Panc1 (cell line): ENCODE results near the gene AK8. TPM values are rescaled to one million over a fixed set of nuclear protein-coding genes. Genes with fewer than 3 reads are reported as not detected.

Experiments
- ATAC-seq: fragments of 200-7000 bp; cut with Tn5 transposase; 2 replicates; pipeline ENCODE4 v1.9.1; 2020; ENCODE audit warnings: mild to moderate bottlenecking, moderate library complexity
- BruUV-seq: library from RNA; stranded (reverse); fragments of 400-500 nt; replicated peaks from 2 replicates; lab custom pipeline; 2021; lab: Mats Ljungman, UMichigan
- CTCF ChIA-PET: fragments of 300-600 bp; sonication (Branson Sonifier 250); formaldehyde crosslinking; loops from one replicate; lab custom pipeline; 2022; ENCODE audit warnings: antibody characterized with exemption; lab: Charles Lee
- POLR2A ChIA-PET: fragments of 300-600 bp; sonication (Branson Sonifier 250); formaldehyde crosslinking; loops from one replicate; lab custom pipeline; 2022; ENCODE audit warnings: antibody characterized with exemption; lab: Charles Lee
- DNase-seq: peaks from one replicate; pipeline ENCODE4 v3.0.0-alpha.2; 2010; ENCODE audit warnings: low read depth, low spot score
- H3K27ac ChIP-seq: 2 replicates; pipeline ENCODE4 v1.5.1; 2011; ENCODE audit warnings: mild to moderate bottlenecking, low read length, inconsistent platforms
- H3K27me3 ChIP-seq: fragments of 200-500 bp; sonication (Bioruptor generic); 2 replicates; pipeline ENCODE4 v1.6.0; 2014; ENCODE audit warnings: low read length, inconsistent platforms; ENCODE audit not compliant: control insufficient read depth, insufficient read depth
- H3K36me3 ChIP-seq: fragments of 200-500 bp; sonication (Bioruptor generic); 2 replicates; pipeline ENCODE4 v1.5.1; 2014; ENCODE audit warnings: inconsistent platforms, mild to moderate bottlenecking, low read length, moderate library complexity; ENCODE audit not compliant: control insufficient read depth, insufficient read depth
- H3K4me1 ChIP-seq: 2 replicates; pipeline ENCODE4 v1.5.1; 2011; ENCODE audit warnings: inconsistent platforms, mild to moderate bottlenecking, low read length, moderate library complexity; ENCODE audit not compliant: control insufficient read depth, insufficient read depth
- H3K4me3 ChIP-seq, 2 experiments: 2 replicates each; pipeline ENCODE4 v1.5.1; 2011 to 2012; ENCODE audit warnings: low read depth in 2 of 2, low read length in 2 of 2, mild to moderate bottlenecking in 2 of 2, inconsistent platforms in 1 of 2, moderate library complexity in 1 of 2
- H3K9me3 ChIP-seq: fragments of 200-500 bp; sonication (Bioruptor generic); 2 replicates; pipeline ENCODE4 v1.5.1; 2014; ENCODE audit warnings: low read depth, mild to moderate bottlenecking, inconsistent platforms, low read length, moderate library complexity; ENCODE audit not compliant: control insufficient read depth, insufficient read depth
- POLR2AphosphoS5 ChIP-seq: IDR thresholded peaks from 2 replicates; pipeline ENCODE4 v1.6.1; 2012; ENCODE audit warnings: mild to moderate bottlenecking, low read depth, low read length, moderate library complexity
- SIN3A ChIP-seq: IDR thresholded peaks from 2 replicates; pipeline ENCODE4 v1.6.1; 2012; ENCODE audit warnings: low read depth, mild to moderate bottlenecking, low read length, moderate library complexity, borderline replicate concordance; ENCODE audit not compliant: insufficient read depth
- TCF7L2 ChIP-seq: IDR thresholded peaks from 2 replicates; pipeline ENCODE4 v1.6.1; 2011; ENCODE audit warnings: mild to moderate bottlenecking, low read depth, low read length, inconsistent platforms
- in situ Hi-C: cut with HindIII; loops from 2 replicates; pipeline ENCODE4 v1.10.0; 2016; ENCODE audit warnings: low sequenced_read_pairs, low pct_unique_long_range_greater_than_20kb
- intact Hi-C: fragments of 100-400 bp; cut with micrococcal nuclease; formaldehyde crosslinking; loops from one replicate; pipeline ENCODE4 v1.10.0; 2022; ENCODE audit not compliant: unreplicated experiment
- total RNA-seq: library from RNA; stranded (reverse); gene quantifications from one replicate; pipeline ENCODE4 v1.2.1, GENCODE V29; 2021; ENCODE audit not compliant: unreplicated experiment
- TF ChIP-seq, protein P1 (sequence below), 2 experiments: IDR thresholded peaks; 2 replicates each; pipeline ENCODE4 v1.6.1; 2011 to 2012; ENCODE audit warnings: low read depth in 2 of 2, control low read depth in 1 of 2, low read length in 1 of 2, mild to moderate bottlenecking in 1 of 2, moderate library complexity in 1 of 2; ENCODE audit not compliant: insufficient read depth in 1 of 2
- TF ChIP-seq, protein P2 (sequence below): fragments of 450-650 bp; IDR thresholded peaks from 2 replicates; pipeline ENCODE4 v1.5.1; 2017; ENCODE audit warnings: mild to moderate bottlenecking

AK8 gene
- total RNA-seq, 1 experiment from 2014 or later: 0.39 TPM

DNA sequence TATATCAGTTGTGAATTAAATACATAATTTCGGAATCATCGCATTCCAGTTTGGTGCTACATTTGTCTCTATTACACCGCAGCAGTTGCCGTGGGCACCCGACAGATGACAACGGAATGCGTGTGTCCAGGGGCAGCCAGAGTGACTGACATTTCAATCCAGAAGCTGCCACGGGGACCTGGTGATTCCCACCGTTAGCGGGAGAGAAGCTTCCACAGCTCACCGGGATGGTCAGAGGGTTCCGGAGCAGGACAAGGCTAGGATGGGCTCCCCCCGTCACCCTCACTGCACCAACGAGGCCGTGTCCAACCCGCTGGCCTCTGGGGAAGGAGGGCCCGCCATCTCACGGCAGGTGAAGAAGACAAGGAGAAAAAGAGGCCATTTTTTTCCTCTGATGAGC is 121.1 kb downstream of the AK8 start:
- POLR2A ChIA-PET: no interaction called here
- Histone ChIP-seq H3K36me3 (no peaks in the 10 kb centered on the region), H3K27me3 (no peaks in the 10 kb centered on the region), H3K9me3 (no peaks in the 10 kb centered on the region), H3K4me3 (no peak overlapping the region), H3K27ac (no peak overlapping the region), H3K4me1 (no peaks in the 10 kb centered on the region)
- intact Hi-C loops: no loop called here
- ATAC-seq (no peak), DNase-seq (no peak)
- CTCF ChIA-PET: no interaction called here
- BruUV-seq: no TSS peak
- in situ Hi-C loops: no loop called here
- TF ChIP-seq, protein P1, sequence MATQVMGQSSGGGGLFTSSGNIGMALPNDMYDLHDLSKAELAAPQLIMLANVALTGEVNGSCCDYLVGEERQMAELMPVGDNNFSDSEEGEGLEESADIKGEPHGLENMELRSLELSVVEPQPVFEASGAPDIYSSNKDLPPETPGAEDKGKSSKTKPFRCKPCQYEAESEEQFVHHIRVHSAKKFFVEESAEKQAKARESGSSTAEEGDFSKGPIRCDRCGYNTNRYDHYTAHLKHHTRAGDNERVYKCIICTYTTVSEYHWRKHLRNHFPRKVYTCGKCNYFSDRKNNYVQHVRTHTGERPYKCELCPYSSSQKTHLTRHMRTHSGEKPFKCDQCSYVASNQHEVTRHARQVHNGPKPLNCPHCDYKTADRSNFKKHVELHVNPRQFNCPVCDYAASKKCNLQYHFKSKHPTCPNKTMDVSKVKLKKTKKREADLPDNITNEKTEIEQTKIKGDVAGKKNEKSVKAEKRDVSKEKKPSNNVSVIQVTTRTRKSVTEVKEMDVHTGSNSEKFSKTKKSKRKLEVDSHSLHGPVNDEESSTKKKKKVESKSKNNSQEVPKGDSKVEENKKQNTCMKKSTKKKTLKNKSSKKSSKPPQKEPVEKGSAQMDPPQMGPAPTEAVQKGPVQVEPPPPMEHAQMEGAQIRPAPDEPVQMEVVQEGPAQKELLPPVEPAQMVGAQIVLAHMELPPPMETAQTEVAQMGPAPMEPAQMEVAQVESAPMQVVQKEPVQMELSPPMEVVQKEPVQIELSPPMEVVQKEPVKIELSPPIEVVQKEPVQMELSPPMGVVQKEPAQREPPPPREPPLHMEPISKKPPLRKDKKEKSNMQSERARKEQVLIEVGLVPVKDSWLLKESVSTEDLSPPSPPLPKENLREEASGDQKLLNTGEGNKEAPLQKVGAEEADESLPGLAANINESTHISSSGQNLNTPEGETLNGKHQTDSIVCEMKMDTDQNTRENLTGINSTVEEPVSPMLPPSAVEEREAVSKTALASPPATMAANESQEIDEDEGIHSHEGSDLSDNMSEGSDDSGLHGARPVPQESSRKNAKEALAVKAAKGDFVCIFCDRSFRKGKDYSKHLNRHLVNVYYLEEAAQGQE (IDR thresholded peaks at IDR 0.05; ENCODE audit: insufficient read depth in 1 of 2, low read depth in 2 of 2, low read length in 1 of 2): no peak
- TF ChIP-seq, protein P2, sequence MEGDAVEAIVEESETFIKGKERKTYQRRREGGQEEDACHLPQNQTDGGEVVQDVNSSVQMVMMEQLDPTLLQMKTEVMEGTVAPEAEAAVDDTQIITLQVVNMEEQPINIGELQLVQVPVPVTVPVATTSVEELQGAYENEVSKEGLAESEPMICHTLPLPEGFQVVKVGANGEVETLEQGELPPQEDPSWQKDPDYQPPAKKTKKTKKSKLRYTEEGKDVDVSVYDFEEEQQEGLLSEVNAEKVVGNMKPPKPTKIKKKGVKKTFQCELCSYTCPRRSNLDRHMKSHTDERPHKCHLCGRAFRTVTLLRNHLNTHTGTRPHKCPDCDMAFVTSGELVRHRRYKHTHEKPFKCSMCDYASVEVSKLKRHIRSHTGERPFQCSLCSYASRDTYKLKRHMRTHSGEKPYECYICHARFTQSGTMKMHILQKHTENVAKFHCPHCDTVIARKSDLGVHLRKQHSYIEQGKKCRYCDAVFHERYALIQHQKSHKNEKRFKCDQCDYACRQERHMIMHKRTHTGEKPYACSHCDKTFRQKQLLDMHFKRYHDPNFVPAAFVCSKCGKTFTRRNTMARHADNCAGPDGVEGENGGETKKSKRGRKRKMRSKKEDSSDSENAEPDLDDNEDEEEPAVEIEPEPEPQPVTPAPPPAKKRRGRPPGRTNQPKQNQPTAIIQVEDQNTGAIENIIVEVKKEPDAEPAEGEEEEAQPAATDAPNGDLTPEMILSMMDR: no peak
- TF ChIP-seq POLR2AphosphoS5 (no peak), TCF7L2 (no peak), SIN3A (no peak)

DNA sequence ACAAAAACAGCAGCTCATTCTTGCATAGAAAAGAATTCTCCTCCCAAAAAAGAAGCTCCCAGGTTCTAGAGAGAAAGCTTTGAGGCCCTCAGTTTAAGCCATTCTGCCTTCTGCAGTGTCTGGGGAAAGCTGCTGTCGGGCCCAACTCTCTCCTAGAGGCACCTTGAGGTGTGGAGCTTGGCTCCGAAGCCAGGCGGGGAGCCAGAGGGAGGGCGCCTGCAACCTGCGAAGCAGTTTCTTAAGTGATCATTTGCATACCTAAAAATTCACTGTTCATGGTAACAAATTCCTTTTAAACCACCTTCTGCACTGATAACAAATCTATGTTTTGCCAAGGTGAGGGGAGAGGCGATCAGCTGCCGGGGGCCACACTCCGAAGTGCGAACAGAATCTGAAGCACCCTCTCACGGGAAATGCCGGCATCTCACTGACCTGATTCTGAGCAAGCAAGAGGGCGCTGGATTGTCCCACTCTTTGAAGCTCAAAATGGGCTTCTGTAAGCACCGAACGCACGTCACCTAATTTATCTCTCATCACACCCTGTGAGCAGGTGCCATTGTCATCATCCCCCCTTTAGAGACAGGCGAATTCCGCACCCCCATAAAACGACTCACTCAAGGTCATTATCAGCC is 121.8 kb downstream of the AK8 start:
- no peak for TF ChIP-seq SIN3A
- TF ChIP-seq, protein P1 (IDR thresholded peaks at IDR 0.05; ENCODE audit: insufficient read depth in 1 of 2, low read depth in 2 of 2, low read length in 1 of 2): no peak
- BruUV-seq: no TSS peak
- no peaks in the 10 kb centered on the region for H3K9me3 ChIP-seq
- H3K36me3 ChIP-seq: no peaks in the 10 kb centered on the region
- H3K4me1 ChIP-seq: no peaks in the 10 kb centered on the region
- ATAC-seq (no peak), DNase-seq (no peak)
- H3K27ac ChIP-seq: no peak overlapping the region
- no peaks in the 10 kb centered on the region for H3K27me3 ChIP-seq
- CTCF ChIA-PET: no interaction called here
- no peak overlapping the region for H3K4me3 ChIP-seq
- in situ Hi-C loops (no loop called here), intact Hi-C loops (no loop called here)
- POLR2A ChIA-PET: no interaction called here
